ENCODE data around the gene ZBTB26.

GRCh38 chr9:122879443-122879842 lies 51.9 kb downstream of the ZBTB26 start:
- TF ChIP-seq, protein P1, sequence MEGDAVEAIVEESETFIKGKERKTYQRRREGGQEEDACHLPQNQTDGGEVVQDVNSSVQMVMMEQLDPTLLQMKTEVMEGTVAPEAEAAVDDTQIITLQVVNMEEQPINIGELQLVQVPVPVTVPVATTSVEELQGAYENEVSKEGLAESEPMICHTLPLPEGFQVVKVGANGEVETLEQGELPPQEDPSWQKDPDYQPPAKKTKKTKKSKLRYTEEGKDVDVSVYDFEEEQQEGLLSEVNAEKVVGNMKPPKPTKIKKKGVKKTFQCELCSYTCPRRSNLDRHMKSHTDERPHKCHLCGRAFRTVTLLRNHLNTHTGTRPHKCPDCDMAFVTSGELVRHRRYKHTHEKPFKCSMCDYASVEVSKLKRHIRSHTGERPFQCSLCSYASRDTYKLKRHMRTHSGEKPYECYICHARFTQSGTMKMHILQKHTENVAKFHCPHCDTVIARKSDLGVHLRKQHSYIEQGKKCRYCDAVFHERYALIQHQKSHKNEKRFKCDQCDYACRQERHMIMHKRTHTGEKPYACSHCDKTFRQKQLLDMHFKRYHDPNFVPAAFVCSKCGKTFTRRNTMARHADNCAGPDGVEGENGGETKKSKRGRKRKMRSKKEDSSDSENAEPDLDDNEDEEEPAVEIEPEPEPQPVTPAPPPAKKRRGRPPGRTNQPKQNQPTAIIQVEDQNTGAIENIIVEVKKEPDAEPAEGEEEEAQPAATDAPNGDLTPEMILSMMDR (IDR thresholded peaks at IDR 0.05; ENCODE audit: low read length) = no peak
- no peak for TF ChIP-seq EZH2 (IDR thresholded peaks at IDR 0.05; ENCODE audit: borderline replicate concordance, low read length)
